ENCODE data around the gene VPS37D.

VPS37D gene

DNA sequence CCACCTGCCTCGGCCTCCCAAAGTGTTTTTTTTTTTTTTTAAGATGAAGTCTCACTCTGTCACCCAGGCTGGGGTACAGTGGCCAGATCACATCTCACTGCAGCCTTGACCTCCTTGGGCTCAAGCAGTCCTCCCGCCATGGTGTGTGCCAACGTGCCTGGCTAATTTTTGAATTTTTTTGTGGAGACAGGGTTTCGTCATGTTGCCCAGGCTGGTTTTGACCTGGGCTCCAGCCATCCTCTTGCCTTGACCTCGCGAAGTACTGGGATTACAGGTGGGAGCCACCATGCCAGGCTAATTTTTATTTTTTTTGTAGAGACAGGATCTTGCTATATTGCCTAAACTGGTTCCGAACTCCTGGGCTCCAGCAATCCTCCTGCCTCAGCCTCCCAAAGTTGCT, 34.3 kb upstream of the VPS37D start:
- POLR2A ChIA-PET: no interaction called here
- no peak for TF ChIP-seq CTBP1 (IDR thresholded peaks at IDR 0.05; ENCODE audit: borderline replicate concordance)
- TF ChIP-seq L3MBTL2 (conservative IDR thresholded peaks at IDR 0.05): no peak
- no peak for TF ChIP-seq SUZ12 (IDR thresholded peaks at IDR 0.05)
- TF ChIP-seq, protein P1, sequence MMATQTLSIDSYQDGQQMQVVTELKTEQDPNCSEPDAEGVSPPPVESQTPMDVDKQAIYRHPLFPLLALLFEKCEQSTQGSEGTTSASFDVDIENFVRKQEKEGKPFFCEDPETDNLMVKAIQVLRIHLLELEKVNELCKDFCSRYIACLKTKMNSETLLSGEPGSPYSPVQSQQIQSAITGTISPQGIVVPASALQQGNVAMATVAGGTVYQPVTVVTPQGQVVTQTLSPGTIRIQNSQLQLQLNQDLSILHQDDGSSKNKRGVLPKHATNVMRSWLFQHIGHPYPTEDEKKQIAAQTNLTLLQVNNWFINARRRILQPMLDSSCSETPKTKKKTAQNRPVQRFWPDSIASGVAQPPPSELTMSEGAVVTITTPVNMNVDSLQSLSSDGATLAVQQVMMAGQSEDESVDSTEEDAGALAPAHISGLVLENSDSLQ (IDR thresholded peaks at IDR 0.05): no peak
- TF ChIP-seq BHLHE40 (IDR thresholded peaks at IDR 0.05; ENCODE audit: borderline replicate concordance): no peak
- no peak for TF ChIP-seq FOXA1 (IDR thresholded peaks at IDR 0.05)
- TF ChIP-seq NFRKB (IDR thresholded peaks at IDR 0.05): no peak
- no peak for TF ChIP-seq SP1 (IDR thresholded peaks at IDR 0.05)
- TF ChIP-seq FOXK2 (IDR thresholded peaks at IDR 0.05): no peak
- TF ChIP-seq HDGF (IDR thresholded peaks at IDR 0.05; ENCODE audit: borderline replicate concordance): no peak
- no peak for TF ChIP-seq ARNT (IDR thresholded peaks at IDR 0.05)
- no peak for DNase-seq (ENCODE audit: extremely low spot score)
- CTCF ChIA-PET: no interaction called here

- CTCF ChIA-PET: no interaction called here
- POLR2A ChIA-PET: no interaction called here
- DNase-seq (ENCODE audit: extremely low spot score): no peak
- TF ChIP-seq CTBP1 (IDR thresholded peaks at IDR 0.05; ENCODE audit: borderline replicate concordance): no peak
- TF ChIP-seq SP1 (IDR thresholded peaks at IDR 0.05): no peak
- no peak for TF ChIP-seq NFRKB (IDR thresholded peaks at IDR 0.05)
- no peak for TF ChIP-seq FOXM1 (IDR thresholded peaks at IDR 0.05; ENCODE audit: borderline replicate concordance)
- TF ChIP-seq L3MBTL2 (conservative IDR thresholded peaks at IDR 0.05): no peak
- TF ChIP-seq FOXA1 (IDR thresholded peaks at IDR 0.05): no peak
- TF ChIP-seq HDGF (IDR thresholded peaks at IDR 0.05; ENCODE audit: borderline replicate concordance): no peak
- no peak for TF ChIP-seq ELF4 (IDR thresholded peaks at IDR 0.05)
- no peak for TF ChIP-seq LEF1 (IDR thresholded peaks at IDR 0.05; ENCODE audit: borderline replicate concordance)
- TF ChIP-seq ARNT (IDR thresholded peaks at IDR 0.05): no peak
- TF ChIP-seq ZNF384 (IDR thresholded peaks at IDR 0.05): no peak
- TF ChIP-seq SUZ12 (IDR thresholded peaks at IDR 0.05): no peak
- no peak for TF ChIP-seq TARDBP (IDR thresholded peaks at IDR 0.05)
- TF ChIP-seq BHLHE40 (IDR thresholded peaks at IDR 0.05; ENCODE audit: borderline replicate concordance): no peak
- no peak for TF ChIP-seq FOXK2 (IDR thresholded peaks at IDR 0.05)
- TF ChIP-seq, protein P1 (IDR thresholded peaks at IDR 0.05): no peak
These were observed 33.8 kb upstream of the VPS37D start for GRCh38 chr7:73633844-73634243.

DNA sequence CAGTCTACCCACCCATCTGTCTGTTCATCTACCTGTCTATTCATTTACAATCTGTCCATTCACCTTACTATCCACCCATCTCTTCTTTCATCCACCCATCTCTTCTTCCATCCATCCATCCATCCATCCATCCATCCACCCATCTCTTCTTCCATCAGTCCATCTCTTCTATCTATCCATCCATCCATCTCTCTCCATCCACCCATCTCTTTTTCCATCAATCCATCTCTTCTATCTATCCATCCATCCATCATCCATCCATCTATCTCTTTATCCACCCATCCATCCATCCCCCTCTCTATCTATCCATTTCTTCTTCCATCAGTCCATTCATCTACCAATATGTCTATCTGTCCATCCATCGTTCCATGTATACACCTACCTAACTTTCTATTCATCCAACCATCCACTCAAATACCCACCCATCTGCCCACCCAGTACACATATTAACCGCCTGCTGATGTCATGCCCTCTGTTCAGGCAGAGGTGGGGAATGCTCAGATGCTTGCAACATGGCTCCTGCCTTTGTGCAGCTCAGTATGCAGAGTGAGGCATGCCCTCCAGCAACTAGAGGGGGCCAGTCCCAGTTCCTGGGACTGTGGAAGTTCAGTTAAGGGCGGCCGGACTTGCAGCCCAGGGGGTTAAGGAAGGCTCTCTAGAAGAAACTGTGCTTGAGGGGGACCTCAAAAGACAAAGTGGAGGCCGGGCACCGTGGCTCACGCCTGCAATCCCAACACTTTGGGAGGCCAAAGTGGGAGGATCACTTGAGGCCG, 32.0 kb upstream of the VPS37D start:
- no peak for DNase-seq (ENCODE audit: extremely low spot score)
- CTCF ChIA-PET: interaction anchor here (0.8 kb wide), 1 partner anchor 88 kb away, joined by 3 read pairs; no protein-coding TSS in a partner anchor
- TF ChIP-seq ARNT (IDR thresholded peaks at IDR 0.05) (no peak), FOXA1 (IDR thresholded peaks at IDR 0.05) (no peak), SUZ12 (IDR thresholded peaks at IDR 0.05) (no peak), NFRKB (IDR thresholded peaks at IDR 0.05) (no peak), FOXM1 (IDR thresholded peaks at IDR 0.05; ENCODE audit: borderline replicate concordance) (no peak), LEF1 (IDR thresholded peaks at IDR 0.05; ENCODE audit: borderline replicate concordance) (no peak)
- TF ChIP-seq, protein P1 (IDR thresholded peaks at IDR 0.05): no peak
- POLR2A ChIA-PET: no interaction called here

DNA sequence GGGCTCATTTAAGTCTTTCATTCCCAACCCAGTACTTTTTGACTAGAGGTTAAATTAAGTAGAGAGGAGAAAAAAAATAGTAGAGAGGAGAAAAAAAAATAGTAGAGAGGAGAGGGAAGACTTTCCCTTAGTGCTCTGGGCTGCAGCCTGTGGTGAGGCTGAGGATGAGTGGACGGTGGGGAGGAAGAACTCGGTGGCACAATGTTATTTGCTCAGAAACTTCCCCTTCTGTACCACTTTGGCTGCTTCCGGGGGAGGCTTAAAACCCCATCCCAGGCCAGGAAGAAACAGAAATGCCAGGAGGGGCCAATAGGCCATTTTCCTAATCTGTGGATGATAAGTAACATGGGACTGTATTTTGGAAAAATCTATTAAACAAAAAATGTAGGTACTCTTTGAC, 28.7 kb upstream of the VPS37D start:
- DNase-seq (ENCODE audit: extremely low spot score): no peak
- ChIA-PET POLR2A (no interaction called here), CTCF (interaction anchor here (1.3 kb wide), 1 partner anchor 10 kb away, joined by 4 read pairs; no protein-coding TSS in a partner anchor)
- TF ChIP-seq FOXM1 (IDR thresholded peaks at IDR 0.05; ENCODE audit: borderline replicate concordance): no peak
- no peak for TF ChIP-seq FOXA1 (IDR thresholded peaks at IDR 0.05)
- TF ChIP-seq CTBP1 (IDR thresholded peaks at IDR 0.05; ENCODE audit: borderline replicate concordance): no peak
- TF ChIP-seq ARNT (IDR thresholded peaks at IDR 0.05): no peak
- TF ChIP-seq L3MBTL2 (conservative IDR thresholded peaks at IDR 0.05): no peak
- no peak for TF ChIP-seq FOXK2 (IDR thresholded peaks at IDR 0.05)
- TF ChIP-seq BHLHE40 (IDR thresholded peaks at IDR 0.05; ENCODE audit: borderline replicate concordance): no peak
- TF ChIP-seq ZNF384 (IDR thresholded peaks at IDR 0.05): no peak
- no peak for TF ChIP-seq LEF1 (IDR thresholded peaks at IDR 0.05; ENCODE audit: borderline replicate concordance)
- TF ChIP-seq, protein P1 (IDR thresholded peaks at IDR 0.05): no peak
- no peak for TF ChIP-seq SUZ12 (IDR thresholded peaks at IDR 0.05)
- no peak for TF ChIP-seq NFRKB (IDR thresholded peaks at IDR 0.05)
- TF ChIP-seq TARDBP (IDR thresholded peaks at IDR 0.05): no peak
- no peak for TF ChIP-seq HDGF (IDR thresholded peaks at IDR 0.05; ENCODE audit: borderline replicate concordance)
- no peak for TF ChIP-seq ELF4 (IDR thresholded peaks at IDR 0.05)
- no peak for TF ChIP-seq SP1 (IDR thresholded peaks at IDR 0.05)

DNA sequence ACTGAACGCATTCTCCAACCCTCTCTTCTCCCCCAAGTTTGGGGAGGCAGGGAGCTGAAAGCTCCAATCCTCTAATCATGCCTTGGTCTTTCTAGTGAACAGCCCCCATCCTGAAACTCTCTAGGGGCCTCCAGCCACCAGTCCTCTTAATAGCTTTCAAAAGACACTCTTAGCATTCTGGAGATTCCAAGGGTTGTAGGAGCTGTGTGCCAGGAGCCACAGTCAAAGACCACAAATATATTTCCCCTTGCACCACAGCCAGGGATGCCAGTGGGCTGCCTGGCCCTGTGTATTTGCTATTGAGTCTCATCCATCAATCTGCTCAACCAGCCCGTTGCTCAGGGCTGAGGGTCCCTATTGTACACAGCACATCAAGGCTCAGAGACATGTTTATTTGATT, 24.8 kb upstream of the VPS37D start:
- POLR2A ChIA-PET: no interaction called here
- TF ChIP-seq NFRKB (IDR thresholded peaks at IDR 0.05) (no peak), SUZ12 (IDR thresholded peaks at IDR 0.05) (no peak), ARNT (IDR thresholded peaks at IDR 0.05) (no peak), BHLHE40 (IDR thresholded peaks at IDR 0.05; ENCODE audit: borderline replicate concordance) (no peak), FOXK2 (IDR thresholded peaks at IDR 0.05) (no peak), FOXM1 (IDR thresholded peaks at IDR 0.05; ENCODE audit: borderline replicate concordance) (no peak), FOXA1 (IDR thresholded peaks at IDR 0.05) (no peak), LEF1 (IDR thresholded peaks at IDR 0.05; ENCODE audit: borderline replicate concordance) (no peak), TARDBP (IDR thresholded peaks at IDR 0.05) (no peak), SP1 (IDR thresholded peaks at IDR 0.05) (no peak), CTBP1 (IDR thresholded peaks at IDR 0.05; ENCODE audit: borderline replicate concordance) (no peak), L3MBTL2 (conservative IDR thresholded peaks at IDR 0.05) (no peak), HDGF (IDR thresholded peaks at IDR 0.05; ENCODE audit: borderline replicate concordance) (no peak), ELF4 (IDR thresholded peaks at IDR 0.05) (no peak), ZNF384 (IDR thresholded peaks at IDR 0.05) (no peak)
- TF ChIP-seq, protein P1 (IDR thresholded peaks at IDR 0.05): no peak

More for the DNA sequence above, 24.8 kb upstream of the VPS37D start:
- no peak for DNase-seq (ENCODE audit: extremely low spot score)
- CTCF ChIA-PET: no interaction called here
